ENCODE data around the gene MYL6B.

Gene MYL6B

GRCh38 chr12:56118688-56119357 is 33.6 kb upstream of the MYL6B start:
- Histone ChIP-seq H3K4me3 (ENCODE audit: insufficient read length, low read depth) (peak overlapping the region; percentile 84), H3K27me3 (ENCODE audit: insufficient read depth, insufficient read length) (no peaks in the 10 kb centered on the region), H3K36me3 (ENCODE audit: insufficient read depth, insufficient read length, low read length) (peaks cover 38% of the 10 kb centered on the region), H3K9me3 (ENCODE audit: insufficient read depth, low read length) (no peaks in the 10 kb centered on the region), H3K9ac (ENCODE audit: insufficient read length, low read depth) (peak overlapping the region; percentile 93), H3K4me1 (ENCODE audit: insufficient read depth, insufficient read length) (no peaks in the 10 kb centered on the region)
- no peak for DNase-seq (ENCODE audit: low read depth, low spot score)
- TF ChIP-seq ZNF274 (IDR thresholded peaks at IDR 0.05; ENCODE audit: low read depth, low read length) (no peak), YY1 (IDR thresholded peaks at IDR 0.05; ENCODE audit: insufficient read depth, insufficient read length) (no peak), SUZ12 (IDR thresholded peaks at IDR 0.05; ENCODE audit: extremely low read depth, insufficient read depth, insufficient read length) (no peak)

- no peak overlapping the region for H3K4me3 ChIP-seq (ENCODE audit: insufficient read length, low read depth)
- no peaks in the 10 kb centered on the region for H3K4me1 ChIP-seq (ENCODE audit: insufficient read depth, insufficient read length)
- no peaks in the 10 kb centered on the region for H3K27me3 ChIP-seq (ENCODE audit: insufficient read depth, insufficient read length)
- H3K9ac ChIP-seq (ENCODE audit: insufficient read length, low read depth), result peak overlapping the region; percentile 93
- no peak for TF ChIP-seq ZNF274 (IDR thresholded peaks at IDR 0.05; ENCODE audit: low read depth, low read length)
- no peak for TF ChIP-seq SUZ12 (IDR thresholded peaks at IDR 0.05; ENCODE audit: extremely low read depth, insufficient read depth, insufficient read length)
- TF ChIP-seq YY1 (IDR thresholded peaks at IDR 0.05; ENCODE audit: insufficient read depth, insufficient read length), result no peak
- peak; percentile 92 for DNase-seq (ENCODE audit: low read depth, low spot score)
- H3K36me3 ChIP-seq (ENCODE audit: insufficient read depth, insufficient read length, low read length), result peaks cover 36% of the 10 kb centered on the region
- H3K9me3 ChIP-seq (ENCODE audit: insufficient read depth, low read length), result no peaks in the 10 kb centered on the region
These were observed 33.0 kb upstream of the MYL6B start for GRCh38 chr12:56119361-56119796.

GRCh38 chr12:56120158-56120846 is 32.1 kb upstream of the MYL6B start:
- Histone ChIP-seq H3K4me3 (ENCODE audit: insufficient read length, low read depth) (no peak overlapping the region), H3K9ac (ENCODE audit: insufficient read length, low read depth) (no peak overlapping the region), H3K36me3 (ENCODE audit: insufficient read depth, insufficient read length, low read length) (peaks cover 36% of the 10 kb centered on the region), H3K4me1 (ENCODE audit: insufficient read depth, insufficient read length) (no peaks in the 10 kb centered on the region), H3K27me3 (ENCODE audit: insufficient read depth, insufficient read length) (no peaks in the 10 kb centered on the region), H3K9me3 (ENCODE audit: insufficient read depth, low read length) (no peaks in the 10 kb centered on the region)
- DNase-seq (ENCODE audit: low read depth, low spot score), result no peak
- TF ChIP-seq ZNF274 (IDR thresholded peaks at IDR 0.05; ENCODE audit: low read depth, low read length) (no peak), YY1 (IDR thresholded peaks at IDR 0.05; ENCODE audit: insufficient read depth, insufficient read length) (no peak), SUZ12 (IDR thresholded peaks at IDR 0.05; ENCODE audit: extremely low read depth, insufficient read depth, insufficient read length) (no peak)

- peaks cover 36% of the 10 kb centered on the region for H3K36me3 ChIP-seq (ENCODE audit: insufficient read depth, insufficient read length, low read length)
- no peak for DNase-seq (ENCODE audit: low read depth, low spot score)
- no peak overlapping the region for H3K4me3 ChIP-seq (ENCODE audit: insufficient read length, low read depth)
- no peak overlapping the region for H3K9ac ChIP-seq (ENCODE audit: insufficient read length, low read depth)
- TF ChIP-seq SUZ12 (IDR thresholded peaks at IDR 0.05; ENCODE audit: extremely low read depth, insufficient read depth, insufficient read length), result no peak
- no peak for TF ChIP-seq ZNF274 (IDR thresholded peaks at IDR 0.05; ENCODE audit: low read depth, low read length)
- no peak for TF ChIP-seq YY1 (IDR thresholded peaks at IDR 0.05; ENCODE audit: insufficient read depth, insufficient read length)
- no peaks in the 10 kb centered on the region for H3K9me3 ChIP-seq (ENCODE audit: insufficient read depth, low read length)
- no peaks in the 10 kb centered on the region for H3K4me1 ChIP-seq (ENCODE audit: insufficient read depth, insufficient read length)
- H3K27me3 ChIP-seq (ENCODE audit: insufficient read depth, insufficient read length), result no peaks in the 10 kb centered on the region
These were observed 31.1 kb upstream of the MYL6B start for GRCh38 chr12:56121204-56121870.

- DNase-seq (ENCODE audit: low read depth, low spot score), result no peak
- peaks cover 26% of the 10 kb centered on the region for H3K36me3 ChIP-seq (ENCODE audit: insufficient read depth, insufficient read length, low read length)
- peaks cover 2% of the 10 kb centered on the region for H3K4me1 ChIP-seq (ENCODE audit: insufficient read depth, insufficient read length)
- no peaks in the 10 kb centered on the region for H3K27me3 ChIP-seq (ENCODE audit: insufficient read depth, insufficient read length)
- no peak overlapping the region for H3K9ac ChIP-seq (ENCODE audit: insufficient read length, low read depth)
- no peak overlapping the region for H3K4me3 ChIP-seq (ENCODE audit: insufficient read length, low read depth)
- TF ChIP-seq ZNF274 (IDR thresholded peaks at IDR 0.05; ENCODE audit: low read depth, low read length) (no peak), YY1 (IDR thresholded peaks at IDR 0.05; ENCODE audit: insufficient read depth, insufficient read length) (no peak), SUZ12 (IDR thresholded peaks at IDR 0.05; ENCODE audit: extremely low read depth, insufficient read depth, insufficient read length) (no peak)
- no peaks in the 10 kb centered on the region for H3K9me3 ChIP-seq (ENCODE audit: insufficient read depth, low read length)
These were observed 29.8 kb upstream of the MYL6B start for GRCh38 chr12:56122637-56123036.

GRCh38 chr12:56124133-56124532 is 28.3 kb upstream of the MYL6B start:
- no peak for TF ChIP-seq YY1 (IDR thresholded peaks at IDR 0.05; ENCODE audit: insufficient read depth, insufficient read length)
- no peak for TF ChIP-seq ZNF274 (IDR thresholded peaks at IDR 0.05; ENCODE audit: low read depth, low read length)
- no peak for TF ChIP-seq SUZ12 (IDR thresholded peaks at IDR 0.05; ENCODE audit: extremely low read depth, insufficient read depth, insufficient read length)
- H3K4me1 ChIP-seq (ENCODE audit: insufficient read depth, insufficient read length), result peaks cover 2% of the 10 kb centered on the region

GRCh38 chr12:56126732-56127239 is 25.6 kb upstream of the MYL6B start:
- peak overlapping the region; percentile 29 for H3K9ac ChIP-seq (ENCODE audit: insufficient read length, low read depth)
- peaks cover 6% of the 10 kb centered on the region for H3K4me1 ChIP-seq (ENCODE audit: insufficient read depth, insufficient read length)
- DNase-seq (ENCODE audit: low read depth, low spot score), result no peak

More at GRCh38 chr12:56124133-56124532, 28.3 kb upstream of the MYL6B start:
- DNase-seq (ENCODE audit: low read depth, low spot score), result no peak
- H3K4me3 ChIP-seq (ENCODE audit: insufficient read length, low read depth), result no peak overlapping the region
- H3K27me3 ChIP-seq (ENCODE audit: insufficient read depth, insufficient read length), result no peaks in the 10 kb centered on the region
- no peaks in the 10 kb centered on the region for H3K9me3 ChIP-seq (ENCODE audit: insufficient read depth, low read length)
- H3K9ac ChIP-seq (ENCODE audit: insufficient read length, low read depth), result no peak overlapping the region
- peaks cover 23% of the 10 kb centered on the region for H3K36me3 ChIP-seq (ENCODE audit: insufficient read depth, insufficient read length, low read length)

More at GRCh38 chr12:56126732-56127239, 25.6 kb upstream of the MYL6B start:
- Histone ChIP-seq H3K4me3 (ENCODE audit: insufficient read length, low read depth) (no peak overlapping the region), H3K36me3 (ENCODE audit: insufficient read depth, insufficient read length, low read length) (peaks cover 23% of the 10 kb centered on the region), H3K9me3 (ENCODE audit: insufficient read depth, low read length) (peaks cover 15% of the 10 kb centered on the region), H3K27me3 (ENCODE audit: insufficient read depth, insufficient read length) (no peaks in the 10 kb centered on the region)
- no peak for TF ChIP-seq SUZ12 (IDR thresholded peaks at IDR 0.05; ENCODE audit: extremely low read depth, insufficient read depth, insufficient read length)
- no peak for TF ChIP-seq ZNF274 (IDR thresholded peaks at IDR 0.05; ENCODE audit: low read depth, low read length)
- no peak for TF ChIP-seq YY1 (IDR thresholded peaks at IDR 0.05; ENCODE audit: insufficient read depth, insufficient read length)

All from NT2/D1 (cell line).